ENCODE data around the gene HSPA12A.

DNA sequence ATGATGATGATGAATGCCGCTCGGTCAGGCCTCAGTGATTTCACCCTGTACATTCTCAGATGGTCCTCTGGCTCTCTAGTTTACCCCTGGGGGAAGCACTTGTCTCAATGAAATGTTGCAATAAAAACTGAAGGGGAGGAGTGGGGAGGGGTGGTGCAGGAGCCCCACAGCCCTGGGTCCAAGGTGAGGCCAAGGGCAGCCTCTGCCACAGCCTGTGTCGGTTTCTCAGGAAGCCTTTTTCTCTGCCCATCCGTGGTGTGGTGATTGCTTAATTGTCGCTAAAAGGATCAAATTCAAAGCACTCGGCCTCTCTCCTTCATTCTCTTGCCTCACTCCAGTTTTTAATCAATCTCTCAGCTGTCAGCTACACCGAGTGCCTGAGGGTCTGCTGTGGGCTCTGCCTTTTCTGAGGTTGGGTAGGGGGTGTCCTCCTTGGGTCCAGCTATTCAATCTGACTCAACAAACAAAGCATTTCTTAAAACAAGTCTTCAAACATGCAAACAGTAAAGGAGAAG, 39.1 kb upstream of the HSPA12A start:
- TF ChIP-seq POLR2AphosphoS5 (IDR thresholded peaks at IDR 0.05; ENCODE audit: low read depth, low read length): no peak
- no peak for TF ChIP-seq TAF1 (IDR thresholded peaks at IDR 0.05; ENCODE audit: low read depth, low read length)
- TF ChIP-seq POLR2A (IDR thresholded peaks at IDR 0.05; ENCODE audit: low read depth, low read length): no peak
- no peak for TF ChIP-seq PAX5 (IDR thresholded peaks at IDR 0.05; ENCODE audit: insufficient read depth, low read length, severe bottlenecking)
- TF ChIP-seq SPI1 (IDR thresholded peaks at IDR 0.05; ENCODE audit: low read depth, low read length): no peak
